GM10248 (cell line): ENCODE measurements around the gene EGFL8.
A peak's percentile ranks its signal among the peaks of the same experiment; 100 is the strongest.

Experiments used
- CTCF ChIA-PET: fragments of 300-600 bp; sonication (Branson Sonifier 250); formaldehyde crosslinking; extraction: SDS; loops from one replicate; lab custom pipeline; 2021; ENCODE audit warnings: antibody characterized with exemption; lab: Yijun Ruan, JAX
- POLR2A ChIA-PET: fragments of 350-650 bp; sonication (Branson Sonifier 250); formaldehyde crosslinking; extraction: SDS; loops from one replicate; lab custom pipeline; 2020; ENCODE audit warnings: antibody characterized with exemption; lab: Yijun Ruan, JAX
- DNase-seq: peaks from one replicate; pipeline ENCODE4 v3.0.0; 2012; ENCODE audit errors: extremely low spot score
- TF ChIP-seq, protein P1 (sequence below): IDR thresholded peaks from 2 replicates; pipeline ENCODE4 v1.5.1; 2012; ENCODE audit warnings: mild to moderate bottlenecking, low read depth; ENCODE audit errors: extremely low read depth, missing control alignments, control extremely low read depth

EGFL8 gene

DNA sequence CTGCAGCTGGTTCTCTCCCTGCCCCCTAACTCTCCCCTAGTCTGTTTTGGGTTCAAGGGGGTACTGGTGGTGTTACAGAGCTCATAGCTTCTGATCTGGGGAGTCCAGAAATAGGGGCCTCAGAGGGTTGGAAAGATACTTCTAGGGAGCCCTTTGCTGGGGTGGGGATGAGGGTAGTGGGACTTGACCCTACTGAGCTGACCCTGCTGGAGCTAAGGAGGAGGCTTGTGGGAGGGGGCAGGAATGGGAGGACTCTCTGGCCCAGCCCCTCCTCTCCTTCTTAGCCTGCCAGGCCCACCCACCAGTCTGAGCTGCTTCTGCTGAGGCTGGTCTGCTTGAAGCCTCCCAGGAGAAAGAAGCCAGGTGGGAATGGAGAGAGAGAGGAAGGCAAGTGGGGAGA, at the start of gene EGFL8:
Gene EGFL8, plus strand, starts transcription at position 301 of the 400 bp plus-strand sequence. CDS start 1,571 bp downstream, outside the sequence.
- no peak for DNase-seq
- CTCF ChIA-PET: interaction anchor here (1.1 to 2.6 kb wide), 3 partner anchors 10 to 46 kb away, joined by 4 to 9 read pairs (median 5); no protein-coding TSS in a partner anchor
- TF ChIP-seq, protein P1, sequence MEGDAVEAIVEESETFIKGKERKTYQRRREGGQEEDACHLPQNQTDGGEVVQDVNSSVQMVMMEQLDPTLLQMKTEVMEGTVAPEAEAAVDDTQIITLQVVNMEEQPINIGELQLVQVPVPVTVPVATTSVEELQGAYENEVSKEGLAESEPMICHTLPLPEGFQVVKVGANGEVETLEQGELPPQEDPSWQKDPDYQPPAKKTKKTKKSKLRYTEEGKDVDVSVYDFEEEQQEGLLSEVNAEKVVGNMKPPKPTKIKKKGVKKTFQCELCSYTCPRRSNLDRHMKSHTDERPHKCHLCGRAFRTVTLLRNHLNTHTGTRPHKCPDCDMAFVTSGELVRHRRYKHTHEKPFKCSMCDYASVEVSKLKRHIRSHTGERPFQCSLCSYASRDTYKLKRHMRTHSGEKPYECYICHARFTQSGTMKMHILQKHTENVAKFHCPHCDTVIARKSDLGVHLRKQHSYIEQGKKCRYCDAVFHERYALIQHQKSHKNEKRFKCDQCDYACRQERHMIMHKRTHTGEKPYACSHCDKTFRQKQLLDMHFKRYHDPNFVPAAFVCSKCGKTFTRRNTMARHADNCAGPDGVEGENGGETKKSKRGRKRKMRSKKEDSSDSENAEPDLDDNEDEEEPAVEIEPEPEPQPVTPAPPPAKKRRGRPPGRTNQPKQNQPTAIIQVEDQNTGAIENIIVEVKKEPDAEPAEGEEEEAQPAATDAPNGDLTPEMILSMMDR: no peak
- POLR2A ChIA-PET: no interaction called here

DNA sequence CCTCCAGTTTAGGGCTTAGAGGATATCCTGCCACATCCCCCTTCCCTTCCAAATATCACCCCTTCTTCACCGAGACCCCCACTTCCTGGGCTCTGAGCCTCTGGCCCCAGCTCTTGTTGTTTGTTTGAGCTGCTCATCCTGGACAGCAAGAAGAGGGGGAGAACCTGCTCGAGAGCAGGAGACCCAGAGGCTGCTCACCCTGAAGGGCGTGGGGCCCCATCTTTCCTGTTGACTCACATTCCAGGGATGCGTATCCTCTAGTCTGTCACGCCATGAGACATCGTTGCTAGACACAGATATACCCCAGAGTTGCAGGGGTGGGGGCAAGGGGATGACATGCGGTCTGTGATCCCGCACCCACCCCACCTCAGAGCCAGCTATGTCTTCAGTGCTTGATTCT, 49.6 kb upstream of the EGFL8 start:
- ChIA-PET CTCF (interaction anchor here (0.9 to 5.5 kb wide), 3 partner anchors 11 to 28 kb away, joined by 3 to 64 read pairs (median 4); partner anchors contain the start of genes ATF6B and FKBPL), POLR2A (no interaction called here)
- DNase-seq: no peak
- TF ChIP-seq, protein P1: no peak

- no peak for DNase-seq
- CTCF ChIA-PET: interaction anchor here (1.8 to 5.5 kb wide), 2 partner anchors 14 to 68 kb away, joined by 5 to 64 read pairs; partner anchors contain the start of genes ATF6B and FKBPL
- TF ChIP-seq, protein P1: no peak
- POLR2A ChIA-PET: no interaction called here
These were observed 48.8 kb upstream of the EGFL8 start for GRCh38 chr6:32115623-32116022.

- POLR2A ChIA-PET: no interaction called here
- CTCF ChIA-PET: interaction anchor here (1.0 to 5.5 kb wide), 7 partner anchors 8 to 69 kb away, joined by 3 to 64 read pairs (median 5); partner anchors contain the start of genes ATF6B, FKBPL and PRRT1
- DNase-seq: peak; percentile 43
- TF ChIP-seq, protein P1: no peak
These were observed 47.7 kb upstream of the EGFL8 start for GRCh38 chr6:32116674-32117073.

DNA sequence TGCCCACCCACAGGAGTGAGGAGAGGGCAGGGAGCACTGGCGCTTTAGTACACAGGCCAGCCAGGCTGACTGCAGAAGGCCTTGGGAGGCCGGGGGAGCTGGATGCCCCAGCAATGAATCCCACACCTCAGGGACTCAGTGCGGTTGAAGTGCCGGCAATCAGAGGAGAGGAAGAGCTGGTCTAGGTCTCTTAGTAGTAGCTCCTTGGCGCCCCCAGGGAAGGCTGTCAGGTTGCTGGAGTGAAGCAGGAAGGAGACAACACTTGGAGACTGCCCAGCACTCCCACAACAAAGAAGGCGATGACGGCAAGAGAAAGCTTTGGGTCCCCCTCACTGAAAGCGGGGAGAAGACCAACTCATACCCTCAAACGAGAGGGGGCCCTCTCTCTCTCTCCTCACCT, 46.9 kb upstream of the EGFL8 start:
- CTCF ChIA-PET: interaction anchor here (1.0 to 5.5 kb wide), 12 partner anchors 9 to 131 kb away, joined by 3 to 64 read pairs (median 6); partner anchors contain the start of genes ATF6B, FKBPL and PRRT1
- POLR2A ChIA-PET: no interaction called here
- no peak for DNase-seq
- TF ChIP-seq, protein P1: no peak

DNA sequence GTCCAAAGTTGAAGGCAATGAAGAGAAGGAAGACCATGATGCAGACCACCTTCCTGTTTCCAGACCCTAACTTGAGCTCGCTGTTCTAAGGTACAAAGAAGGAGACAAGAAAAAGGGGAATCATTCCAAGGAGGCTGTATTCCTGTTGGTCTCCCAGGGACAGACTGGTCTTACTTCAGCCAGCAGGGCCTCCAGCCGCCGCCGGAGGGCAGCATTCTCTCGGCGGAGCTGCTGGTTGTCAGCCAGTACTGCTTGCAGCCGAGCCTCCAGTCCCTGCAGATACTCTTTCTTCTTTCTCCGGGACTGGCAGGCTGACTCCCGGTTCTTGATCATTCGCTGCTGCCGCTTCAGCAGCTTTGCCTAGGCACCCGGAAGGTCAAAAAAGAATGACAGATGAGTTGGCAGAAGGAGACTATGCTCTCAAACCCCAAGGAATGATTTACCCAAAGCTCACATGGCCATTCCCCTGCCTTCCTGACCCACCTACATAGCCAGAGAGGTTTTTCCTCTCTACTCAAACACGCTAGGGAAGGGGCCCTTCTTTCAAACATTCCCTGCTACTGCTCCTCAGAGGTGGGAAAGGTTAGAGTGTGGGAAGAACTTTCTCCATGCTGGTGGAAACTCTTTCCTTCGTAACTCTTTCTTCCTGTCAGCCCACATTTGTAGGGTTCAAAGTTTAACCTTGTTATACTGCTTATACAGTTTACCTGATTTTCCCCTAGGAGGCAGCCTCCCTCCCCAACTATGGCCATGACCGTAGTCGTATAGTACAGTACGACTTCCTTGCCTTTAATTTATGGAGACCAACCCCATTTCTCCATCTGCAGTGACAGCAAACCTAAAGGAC, 45.4 kb upstream of the EGFL8 start:
- peak; percentile 84 for DNase-seq
- CTCF ChIA-PET: interaction anchor here (0.7 to 5.5 kb wide), 34 partner anchors 8 to 667 kb away, joined by 3 to 64 read pairs (median 4); partner anchors contain the start of genes ATF6B, EGFL8, FKBPL and PRRT1
- POLR2A ChIA-PET: no interaction called here
- TF ChIP-seq, protein P1: peak; percentile 97
